BE2C (cell line): Measurements from ENCODE around the gene COL4A2.

ENCODE experiments used
- DNase-seq: peaks from one replicate; pipeline ENCODE4 v3.0.0-alpha.2; 2020
- H3K27me3 ChIP-seq: fragments of 250-450 bp; sonication (Bioruptor Pico); 2 replicates; pipeline ENCODE4 v1.5.1; 2020; ENCODE audit warnings: mild to moderate bottlenecking
- H3K36me3 ChIP-seq: fragments of 250-450 bp; sonication (Bioruptor Pico); 2 replicates; pipeline ENCODE4 v1.5.1; 2020; ENCODE audit warnings: mild to moderate bottlenecking
- H3K4me1 ChIP-seq: fragments of 250-450 bp; sonication (Bioruptor Pico); 2 replicates; pipeline ENCODE4 v1.5.1; 2020
- H3K4me3 ChIP-seq: 2 replicates; pipeline ENCODE4 v1.5.1; 2011; ENCODE audit warnings: low read depth, low read length
- H3K9me3 ChIP-seq: fragments of 250-450 bp; sonication (Bioruptor Pico); 2 replicates; pipeline ENCODE4 v1.5.1; 2020
- CTCF ChIP-seq: IDR thresholded peaks from 2 replicates; pipeline ENCODE4 v1.5.1; 2012; ENCODE audit warnings: mild to moderate bottlenecking, low read depth, low read length

Gene COL4A2

GRCh38 chr13:110353339-110353977, 46.4 kb downstream of the COL4A2 start:
- H3K4me1 ChIP-seq, result no peaks in the 10 kb centered on the region
- H3K36me3 ChIP-seq, result no peaks in the 10 kb centered on the region
- no peaks in the 10 kb centered on the region for H3K9me3 ChIP-seq
- DNase-seq, result no peak
- H3K4me3 ChIP-seq, result no peak overlapping the region
- H3K27me3 ChIP-seq, result peaks cover 5% of the 10 kb centered on the region; the same call in 1 of the 2 replicates
- TF ChIP-seq CTCF, result no peak

GRCh38 chr13:110354123-110354627, 47.1 kb downstream of the COL4A2 start:
- no peak for TF ChIP-seq CTCF
- Histone ChIP-seq H3K36me3 (no peaks in the 10 kb centered on the region), H3K4me1 (no peaks in the 10 kb centered on the region), H3K4me3 (no peak overlapping the region), H3K27me3 (peaks cover 5% of the 10 kb centered on the region; the same call in 1 of the 2 replicates), H3K9me3 (no peaks in the 10 kb centered on the region)
- no peak for DNase-seq

GRCh38 chr13:110354715-110355473, 47.8 kb downstream of the COL4A2 start:
- Histone ChIP-seq H3K27me3 (peaks cover 4% of the 10 kb centered on the region; the same call in 1 of the 2 replicates), H3K9me3 (no peaks in the 10 kb centered on the region), H3K4me1 (no peaks in the 10 kb centered on the region), H3K4me3 (no peak overlapping the region), H3K36me3 (no peaks in the 10 kb centered on the region)
- no peak for TF ChIP-seq CTCF
- no peak for DNase-seq

- no peak for DNase-seq
- H3K27me3 ChIP-seq, result peaks cover 3% of the 10 kb centered on the region; the same call in 1 of the 2 replicates
- no peak for TF ChIP-seq CTCF
- H3K9me3 ChIP-seq, result no peaks in the 10 kb centered on the region
- no peaks in the 10 kb centered on the region for H3K36me3 ChIP-seq
- no peaks in the 10 kb centered on the region for H3K4me1 ChIP-seq
- no peak overlapping the region for H3K4me3 ChIP-seq
Measured at GRCh38 chr13:110356362-110356761, 49.3 kb downstream of the COL4A2 start.

GRCh38 chr13:110358381-110358780, 51.3 kb downstream of the COL4A2 start:
- H3K4me3 ChIP-seq, result no peak overlapping the region
- no peak for DNase-seq

More at GRCh38 chr13:110358381-110358780, 51.3 kb downstream of the COL4A2 start:
- Histone ChIP-seq H3K36me3 (no peaks in the 10 kb centered on the region), H3K27me3 (no peaks in the 10 kb centered on the region), H3K4me1 (no peaks in the 10 kb centered on the region), H3K9me3 (no peaks in the 10 kb centered on the region)
- TF ChIP-seq CTCF, result no peak
